Sigmoid colon (tissue), 7 donors: ENCODE measurements around the gene SON. TPM values are rescaled to one million over a fixed set of nuclear protein-coding genes. Genes with fewer than 3 reads are reported as not detected.

ENCODE experiments used
- DNase-seq: peaks from one replicate; pipeline ENCODE4 v3.0.0-alpha.2; 2019
- H3K27ac ChIP-seq, 4 donors: fragments of 200-600 bp; sonication (generic); one replicate each; pipeline ENCODE4 v1.5.1; 2016 to 2019; ENCODE audit warnings: mild to moderate bottlenecking in 1 of 4
- H3K27me3 ChIP-seq, 3 donors: fragments of 200-600 bp; sonication (generic); one replicate each; pipeline ENCODE4 v1.5.1; 2019; ENCODE audit warnings: mild to moderate bottlenecking in 1 of 3
- H3K36me3 ChIP-seq, 4 donors: fragments of 200-600 bp; sonication (generic); one replicate each; pipeline ENCODE4 v1.5.1; 2016 to 2019
- H3K4me1 ChIP-seq, 4 donors: fragments of 200-600 bp; sonication (generic); one replicate each; pipeline ENCODE4 v1.5.1; 2017 to 2019
- H3K4me3 ChIP-seq, 4 donors: fragments of 200-600 bp; sonication (generic); one replicate each; pipeline ENCODE4 v1.5.1; 2017 to 2019; ENCODE audit warnings: mild to moderate bottlenecking in 2 of 4, moderate library complexity in 1 of 4
- H3K9me3 ChIP-seq, 4 donors: fragments of 200-600 bp in 3 of 4; sonication (generic) in 3 of 4; one replicate each; pipeline versions ENCODE4 v1.5.1 to v1.6.1; 2013 to 2019
- CTCF ChIP-seq, 4 experiments: fragments of 450-650 bp in 3 of 4; fragments of 200-600 bp in 1 of 4; IDR thresholded peaks; one replicate each; pipeline ENCODE4 v1.5.1; 2016 to 2019; ENCODE audit warnings: antibody characterized with exemption in 4 of 4, mild to moderate bottlenecking in 3 of 4, moderate library complexity in 2 of 4
- EP300 ChIP-seq, 4 donors: sonication (generic); formaldehyde crosslinking; IDR thresholded peaks; one replicate each; pipeline ENCODE4 v1.6.1; 2017; ENCODE audit warnings: antibody characterized with exemption in 4 of 4
- POLR2A ChIP-seq, 2 donors: fragments of 450-650 bp; IDR thresholded peaks; one replicate each; pipeline ENCODE4 v1.6.1; 2016; ENCODE audit warnings: antibody characterized with exemption in 2 of 2, mild to moderate bottlenecking in 2 of 2, moderate library complexity in 2 of 2
- POLR2AphosphoS5 ChIP-seq, 4 donors: sonication (generic); formaldehyde crosslinking; IDR thresholded peaks; one replicate each; pipeline ENCODE4 v1.6.1; 2017; ENCODE audit warnings: antibody characterized with exemption in 4 of 4
- WGBS, 2 donors: extraction: QIAGEN DNeasy Blood & Tissue Kit; methylation state at CpG; one replicate each; pipeline ENCODE4 v1.1.7; 2013; 5-methylcytosine and 5-hydroxymethylcytosine counted together
- intact Hi-C: fragments of 100-400 bp; cut with DNase I; formaldehyde crosslinking; loops from one replicate; pipeline ENCODE4 v1.15.1; 2023
- polyA plus RNA-seq, 3 donors: library from polyadenylated mRNA; stranded (reverse); fragments of 200-250 nt; gene quantifications; one replicate each; pipeline ENCODE4 v1.2.3, GENCODE V29; 2013
- total RNA-seq, 4 donors: library from RNA; depleted of rRNA; stranded (reverse); fragments of >200 nt; gene quantifications; one replicate each; pipeline ENCODE4 v1.1.0, GENCODE V29; 2016
- donor health status: healthy with polysubstance abuse.
- donor health status: Bipolar disorder and iron deficiency.
- donor health status: healthy.

Gene SON
- total and polyA plus RNA-seq, 7 donors = 24.0 to 244 (median 177) TPM

GRCh38 chr21:33554236-33554981, 11.6 kb downstream of the SON start:
- Histone ChIP-seq H3K27me3 (no peaks in the 10 kb centered on the region), H3K27ac (no peak overlapping the region), H3K36me3 (peaks cover 60 to 98% (median 84%) of the 10 kb centered on the region in 4 donors), H3K4me1 (peaks cover 0 to 28% (median 17%) of the 10 kb centered on the region in 4 donors), H3K4me3 (no peak overlapping the region), H3K9me3 (no peaks in the 10 kb centered on the region)
- DNase-seq = no peak
- intact Hi-C loops = no loop called here
- TF ChIP-seq EP300 (IDR thresholded peaks at IDR 0.05) (no peak), POLR2AphosphoS5 (IDR thresholded peaks at IDR 0.05) (no peak), CTCF (IDR thresholded peaks at IDR 0.05) (no peak), POLR2A (IDR thresholded peaks at IDR 0.05) (no peak)
- 94 to 98% methylated on average over 18 of the region's 18 CpGs for WGBS, 2 donors

- no peak for DNase-seq
- H3K36me3 ChIP-seq = peaks cover 56 to 98% (median 84%) of the 10 kb centered on the region in 4 donors
- intact Hi-C loops = no loop called here
- 98 to 99% methylated on average over 32 of the region's 32 CpGs for WGBS, 2 donors
- TF ChIP-seq EP300 (IDR thresholded peaks at IDR 0.05) (no peak), POLR2A (IDR thresholded peaks at IDR 0.05) (no peak), POLR2AphosphoS5 (IDR thresholded peaks at IDR 0.05) (no peak), CTCF (IDR thresholded peaks at IDR 0.05) (no peak)
- H3K27ac ChIP-seq = no peak overlapping the region
- H3K4me1 ChIP-seq = peaks cover 0 to 34% (median 22%) of the 10 kb centered on the region in 4 donors
- no peak overlapping the region for H3K4me3 ChIP-seq
- no peaks in the 10 kb centered on the region for H3K9me3 ChIP-seq
- H3K27me3 ChIP-seq = no peaks in the 10 kb centered on the region
These were observed 12.1 kb downstream of the SON start for GRCh38 chr21:33554982-33555344.

GRCh38 chr21:33557447-33557846, 14.6 kb downstream of the SON start:
- no peak overlapping the region for H3K4me3 ChIP-seq
- H3K9me3 ChIP-seq = no peaks in the 10 kb centered on the region
- no peak overlapping the region for H3K27ac ChIP-seq
- intact Hi-C loops = no loop called here
- H3K36me3 ChIP-seq = peaks cover 31 to 98% (median 66%) of the 10 kb centered on the region in 4 donors
- H3K4me1 ChIP-seq = peaks cover 0 to 59% (median 34%) of the 10 kb centered on the region in 4 donors
- no peaks in the 10 kb centered on the region for H3K27me3 ChIP-seq
- no peak for TF ChIP-seq EP300 (IDR thresholded peaks at IDR 0.05)
- TF ChIP-seq POLR2AphosphoS5 (IDR thresholded peaks at IDR 0.05) = no peak
- TF ChIP-seq CTCF (IDR thresholded peaks at IDR 0.05) = no peak
- TF ChIP-seq POLR2A (IDR thresholded peaks at IDR 0.05) = no peak
- 97 to 98% methylated on average over 19 of the region's 19 CpGs for WGBS, 2 donors
- no peak for DNase-seq

- H3K4me1 ChIP-seq = peaks cover 0 to 61% (median 34%) of the 10 kb centered on the region in 4 donors
- 59 to 69% methylated on average over 4 of the region's 4 CpGs for WGBS, 2 donors
- no peak overlapping the region for H3K27ac ChIP-seq
- intact Hi-C loops = no loop called here
- H3K27me3 ChIP-seq = no peaks in the 10 kb centered on the region
- TF ChIP-seq POLR2A (IDR thresholded peaks at IDR 0.05) = no peak
- TF ChIP-seq CTCF (IDR thresholded peaks at IDR 0.05) = no peak
- TF ChIP-seq EP300 (IDR thresholded peaks at IDR 0.05) = no peak
- TF ChIP-seq POLR2AphosphoS5 (IDR thresholded peaks at IDR 0.05) = no peak
- DNase-seq = no peak
- H3K4me3 ChIP-seq = no peak overlapping the region
- peaks cover 23 to 98% (median 51%) of the 10 kb centered on the region in 4 donors for H3K36me3 ChIP-seq
- H3K9me3 ChIP-seq = no peaks in the 10 kb centered on the region
These were observed 16.1 kb downstream of the SON start for GRCh38 chr21:33558777-33559421.
